ENCODE data around the gene DOCK9. TPM values are rescaled to one million over a fixed set of nuclear protein-coding genes. Genes with fewer than 3 reads are reported as not detected.
A peak's percentile ranks its signal among the peaks of the same experiment; 100 is the strongest.

DOCK9 gene
- total and polyA plus RNA-seq, 9 donors, result 77.2 to 108 (median 84.6) TPM

DNA sequence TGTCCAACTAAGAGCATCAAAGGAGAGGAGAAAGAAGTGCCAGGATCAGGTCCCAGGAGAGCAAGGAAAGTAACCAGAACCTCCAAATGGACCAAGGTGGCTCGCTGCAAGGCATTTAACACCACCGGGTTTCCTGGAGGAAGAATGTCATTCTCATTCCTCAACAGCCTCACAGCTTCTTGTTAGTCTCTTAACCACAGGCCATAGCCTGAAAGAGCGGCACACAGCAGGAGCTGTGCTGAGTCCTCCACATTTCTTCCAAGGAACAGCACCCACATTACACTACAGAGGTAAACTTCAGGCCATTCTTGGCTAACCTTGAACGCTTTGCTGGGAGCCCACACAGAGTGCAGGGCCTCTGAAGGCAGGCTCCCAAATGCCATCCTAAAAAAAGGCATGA, 23.6 kb downstream of the DOCK9 start:
- no peak for DNase-seq
- H3K9me3 ChIP-seq (replicated peaks; ENCODE audit: control insufficient read depth, low read depth, low read length), result no peaks in the 10 kb centered on the region
- H3K27ac ChIP-seq (ENCODE audit: low read length), result no peak overlapping the region
- H3K4me1 ChIP-seq (ENCODE audit: control insufficient read depth, insufficient read depth, low read length), result peaks cover 8% of the 10 kb centered on the region
- H3K36me3 ChIP-seq (ENCODE audit: control insufficient read depth, insufficient read depth, low read length), result peaks cover 12% of the 10 kb centered on the region
- 59% methylated on average over 3 of the region's 4 CpGs for WGBS (ENCODE audit: insufficient coverage)
- no peak overlapping the region for H3K4me3 ChIP-seq (ENCODE audit: low read length)
- no peaks in the 10 kb centered on the region for H3K27me3 ChIP-seq (ENCODE audit: control insufficient read depth, insufficient read depth, low read length)

DNA sequence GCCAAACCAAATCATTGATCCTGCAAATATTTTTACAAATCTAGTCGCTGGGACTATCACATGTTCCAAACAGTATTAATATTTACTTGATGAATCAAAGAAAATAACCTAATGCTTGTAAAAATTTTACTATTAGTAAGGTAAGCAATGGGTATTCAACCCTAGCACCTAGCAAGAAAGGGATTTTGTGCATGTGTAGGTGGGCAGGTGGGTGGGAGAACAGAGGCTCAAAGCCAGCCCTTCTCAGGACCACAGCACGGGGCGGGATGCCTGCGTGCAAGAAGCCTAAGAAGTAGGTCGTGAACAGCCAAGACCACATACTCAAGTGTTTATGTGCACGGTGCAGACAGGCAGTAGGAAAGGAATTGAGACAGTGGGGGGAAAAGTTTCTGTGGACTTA, 26.6 kb downstream of the DOCK9 start:
- no peaks in the 10 kb centered on the region for H3K27me3 ChIP-seq (ENCODE audit: control insufficient read depth, insufficient read depth, low read length)
- no peak for DNase-seq
- H3K9me3 ChIP-seq (replicated peaks; ENCODE audit: control insufficient read depth, low read depth, low read length), result no peaks in the 10 kb centered on the region
- H3K4me1 ChIP-seq (ENCODE audit: control insufficient read depth, insufficient read depth, low read length), result no peaks in the 10 kb centered on the region
- H3K27ac ChIP-seq (ENCODE audit: low read length), result no peak overlapping the region
- WGBS (ENCODE audit: insufficient coverage), result 83% methylated on average over 5 of the region's 6 CpGs
- H3K4me3 ChIP-seq (ENCODE audit: low read length), result no peak overlapping the region
- peaks cover 10% of the 10 kb centered on the region for H3K36me3 ChIP-seq (ENCODE audit: control insufficient read depth, insufficient read depth, low read length)

DNA sequence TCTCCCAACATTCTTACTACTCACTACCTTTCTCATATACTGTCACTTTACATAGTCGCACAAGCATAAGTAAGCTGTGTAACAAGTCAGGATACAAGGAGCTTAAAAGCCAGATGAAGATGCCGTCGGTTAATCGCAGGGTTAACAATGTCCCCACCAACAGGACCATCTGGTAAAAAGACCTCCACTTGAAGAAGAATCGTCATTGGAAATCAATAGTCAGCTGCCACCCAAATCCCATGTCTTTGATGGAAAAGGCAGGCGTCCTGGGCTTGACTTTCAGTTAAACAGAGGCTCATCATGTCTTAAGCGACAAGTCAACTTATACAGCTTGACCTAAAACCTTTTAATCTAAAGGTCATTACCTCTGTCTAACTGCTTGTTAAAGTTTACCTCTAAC, 27.2 kb downstream of the DOCK9 start:
- H3K4me1 ChIP-seq (ENCODE audit: control insufficient read depth, insufficient read depth, low read length), result no peaks in the 10 kb centered on the region

DNA sequence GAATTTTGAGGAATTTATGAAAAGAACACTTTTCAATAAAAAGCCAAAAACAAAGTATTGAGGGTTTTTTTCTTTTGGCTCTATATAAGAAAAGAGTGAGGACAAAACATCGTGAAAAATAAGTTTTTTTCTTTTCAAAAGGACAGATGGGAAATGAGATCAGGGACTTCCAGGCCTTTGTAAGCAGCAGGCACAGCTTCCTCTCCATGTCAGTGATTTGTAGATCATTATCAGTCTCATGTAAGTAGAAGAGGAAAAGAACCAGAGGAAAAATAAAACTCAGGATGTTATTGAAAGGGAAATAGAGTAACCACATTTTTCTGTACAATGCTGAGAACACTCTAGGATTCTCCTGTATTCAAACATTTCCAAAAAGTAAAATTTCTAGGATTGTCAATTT, 29.9 kb downstream of the DOCK9 start:
- H3K36me3 ChIP-seq (ENCODE audit: control insufficient read depth, insufficient read depth, low read length), result peaks cover 2% of the 10 kb centered on the region
- peak overlapping the region; percentile 53 for H3K27ac ChIP-seq (ENCODE audit: low read length)
- H3K4me1 ChIP-seq (ENCODE audit: control insufficient read depth, insufficient read depth, low read length), result no peaks in the 10 kb centered on the region
- no peaks in the 10 kb centered on the region for H3K9me3 ChIP-seq (replicated peaks; ENCODE audit: control insufficient read depth, low read depth, low read length)
- WGBS (ENCODE audit: insufficient coverage), result no CpG with 5 or more reads among the region's 1 CpG
- H3K4me3 ChIP-seq (ENCODE audit: low read length), result no peak overlapping the region
- no peaks in the 10 kb centered on the region for H3K27me3 ChIP-seq (ENCODE audit: control insufficient read depth, insufficient read depth, low read length)
- no peak for DNase-seq

More for the DNA sequence above, 27.2 kb downstream of the DOCK9 start:
- WGBS (ENCODE audit: insufficient coverage), result 70% methylated on average over 6 of the region's 7 CpGs
- Histone ChIP-seq H3K36me3 (ENCODE audit: control insufficient read depth, insufficient read depth, low read length) (peaks cover 10% of the 10 kb centered on the region), H3K4me3 (ENCODE audit: low read length) (no peak overlapping the region), H3K9me3 (replicated peaks; ENCODE audit: control insufficient read depth, low read depth, low read length) (no peaks in the 10 kb centered on the region), H3K27me3 (ENCODE audit: control insufficient read depth, insufficient read depth, low read length) (no peaks in the 10 kb centered on the region), H3K27ac (ENCODE audit: low read length) (no peak overlapping the region)
- no peak for DNase-seq

DNA sequence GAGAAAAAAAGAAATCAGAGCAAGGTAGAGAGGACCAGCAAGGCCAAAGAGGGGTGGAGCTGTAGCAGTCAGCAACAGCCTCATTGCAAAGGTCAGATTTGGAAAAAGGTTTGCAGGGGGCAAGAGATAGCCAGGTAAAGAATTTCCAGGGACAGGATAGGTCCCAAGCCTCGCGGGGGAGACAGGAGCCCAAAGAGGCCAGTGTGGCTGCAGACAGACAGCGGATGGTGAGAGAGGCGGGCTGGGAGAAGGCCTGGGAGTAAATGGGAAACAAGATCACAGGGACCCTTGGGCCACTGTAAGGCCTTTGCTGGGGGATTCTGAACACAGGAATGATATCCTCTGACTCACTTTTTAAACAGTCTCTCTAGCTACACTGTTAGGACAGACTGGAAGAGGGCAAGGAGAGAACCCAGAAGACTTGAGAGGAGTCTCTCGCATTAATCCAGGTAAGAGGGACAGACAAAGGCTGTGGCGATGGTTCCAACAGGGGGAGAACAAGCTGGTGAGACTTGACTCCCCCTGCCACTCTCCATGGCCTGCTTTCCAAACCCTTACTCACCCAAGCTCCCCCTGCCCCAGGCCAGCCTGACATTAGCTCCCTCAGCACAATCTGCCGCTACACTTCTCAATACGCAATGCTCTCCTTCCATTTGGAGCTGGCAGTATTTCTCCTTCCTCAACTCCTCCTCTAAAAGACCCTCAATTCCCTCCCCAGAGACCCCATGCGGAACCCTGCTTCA, 31.8 kb downstream of the DOCK9 start:
- no peak overlapping the region for H3K4me3 ChIP-seq (ENCODE audit: low read length)
- H3K27me3 ChIP-seq (ENCODE audit: control insufficient read depth, insufficient read depth, low read length), result no peaks in the 10 kb centered on the region
- no peak for DNase-seq
- H3K9me3 ChIP-seq (replicated peaks; ENCODE audit: control insufficient read depth, low read depth, low read length), result no peaks in the 10 kb centered on the region
- peaks cover 5% of the 10 kb centered on the region for H3K4me1 ChIP-seq (ENCODE audit: control insufficient read depth, insufficient read depth, low read length)
- no peak overlapping the region for H3K27ac ChIP-seq (ENCODE audit: low read length)
- 92% methylated on average over 9 of the region's 9 CpGs for WGBS (ENCODE audit: insufficient coverage)
- peaks cover 2% of the 10 kb centered on the region for H3K36me3 ChIP-seq (ENCODE audit: control insufficient read depth, insufficient read depth, low read length)

DNA sequence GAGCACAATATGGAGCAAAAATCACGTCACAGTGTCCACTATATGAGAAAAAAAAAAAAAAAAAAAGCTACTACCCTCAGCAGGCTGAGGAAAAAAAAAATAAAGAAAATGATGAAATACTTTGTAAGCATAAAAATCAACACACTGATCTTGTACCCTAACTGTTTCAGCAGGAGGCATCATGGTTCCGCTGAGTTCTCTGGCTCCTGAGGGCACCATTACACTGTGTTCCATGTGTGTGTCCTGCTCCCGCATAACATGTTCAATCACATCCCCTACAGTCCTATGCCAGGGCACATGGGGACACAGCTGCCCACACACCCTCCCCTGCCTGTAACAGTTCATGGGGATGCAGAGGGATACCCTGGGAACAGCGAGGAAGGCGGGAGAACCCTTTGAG, 33.5 kb downstream of the DOCK9 start:
- Histone ChIP-seq H3K36me3 (ENCODE audit: control insufficient read depth, insufficient read depth, low read length) (peaks cover 2% of the 10 kb centered on the region), H3K27ac (ENCODE audit: low read length) (no peak overlapping the region), H3K9me3 (replicated peaks; ENCODE audit: control insufficient read depth, low read depth, low read length) (no peaks in the 10 kb centered on the region), H3K4me1 (ENCODE audit: control insufficient read depth, insufficient read depth, low read length) (peaks cover 18% of the 10 kb centered on the region), H3K27me3 (ENCODE audit: control insufficient read depth, insufficient read depth, low read length) (no peaks in the 10 kb centered on the region), H3K4me3 (ENCODE audit: low read length) (no peak overlapping the region)
- DNase-seq, result no peak
- 93% methylated on average over 3 of the region's 5 CpGs for WGBS (ENCODE audit: insufficient coverage)

DNA sequence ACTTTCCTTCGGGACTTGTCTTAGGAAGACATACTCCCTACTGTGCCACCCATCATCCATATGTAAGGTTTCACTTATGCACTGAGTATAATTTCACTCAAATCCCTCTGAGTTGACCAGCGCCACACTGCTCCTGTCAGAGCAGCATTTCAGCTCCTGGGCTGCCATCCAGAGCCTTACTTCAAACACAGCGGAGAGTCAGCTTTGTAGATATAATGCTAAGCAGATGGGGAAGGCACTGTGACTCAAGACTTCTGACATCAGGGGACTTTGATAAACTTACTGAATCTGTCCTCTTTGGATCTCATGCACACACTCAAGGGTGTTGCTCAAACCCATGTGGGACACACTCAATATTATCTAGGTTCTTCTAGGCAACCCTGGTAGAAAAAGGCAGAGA, 34.9 kb downstream of the DOCK9 start:
- peaks cover 26% of the 10 kb centered on the region for H3K4me1 ChIP-seq (ENCODE audit: control insufficient read depth, insufficient read depth, low read length)
- H3K27ac ChIP-seq (ENCODE audit: low read length), result no peak overlapping the region
- DNase-seq, result peak; percentile 49
- no peaks in the 10 kb centered on the region for H3K36me3 ChIP-seq (ENCODE audit: control insufficient read depth, insufficient read depth, low read length)
- no peaks in the 10 kb centered on the region for H3K27me3 ChIP-seq (ENCODE audit: control insufficient read depth, insufficient read depth, low read length)
- H3K4me3 ChIP-seq (ENCODE audit: low read length), result no peak overlapping the region
- 100% methylated on average over 1 of the region's 3 CpGs for WGBS (ENCODE audit: insufficient coverage)
- H3K9me3 ChIP-seq (replicated peaks; ENCODE audit: control insufficient read depth, low read depth, low read length), result no peaks in the 10 kb centered on the region

DNA sequence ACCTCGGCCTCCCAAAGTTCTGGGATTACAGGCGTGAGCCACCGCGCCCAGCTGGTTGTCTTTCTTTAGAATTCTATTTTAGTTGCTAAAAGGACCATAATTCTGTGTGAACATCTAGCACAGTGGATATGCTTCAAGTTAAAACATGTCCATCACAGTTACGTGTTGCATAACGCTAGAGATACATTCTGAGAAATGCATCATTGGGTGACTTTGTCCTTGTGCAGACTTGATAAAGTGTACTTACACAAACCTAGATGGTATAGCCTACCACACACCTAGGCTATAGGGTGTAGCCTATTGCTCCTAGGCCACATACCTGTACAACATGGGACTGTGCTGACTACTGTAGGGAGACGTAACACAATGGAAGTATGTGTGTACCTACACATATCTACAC, 35.4 kb downstream of the DOCK9 start:
- 100% methylated on average over 3 of the region's 7 CpGs for WGBS (ENCODE audit: insufficient coverage)
- peaks cover 30% of the 10 kb centered on the region for H3K4me1 ChIP-seq (ENCODE audit: control insufficient read depth, insufficient read depth, low read length)
- DNase-seq, result no peak
- no peak overlapping the region for H3K4me3 ChIP-seq (ENCODE audit: low read length)
- no peaks in the 10 kb centered on the region for H3K36me3 ChIP-seq (ENCODE audit: control insufficient read depth, insufficient read depth, low read length)
- H3K27ac ChIP-seq (ENCODE audit: low read length), result no peak overlapping the region
- no peaks in the 10 kb centered on the region for H3K27me3 ChIP-seq (ENCODE audit: control insufficient read depth, insufficient read depth, low read length)
- H3K9me3 ChIP-seq (replicated peaks; ENCODE audit: control insufficient read depth, low read depth, low read length), result no peaks in the 10 kb centered on the region

DNA sequence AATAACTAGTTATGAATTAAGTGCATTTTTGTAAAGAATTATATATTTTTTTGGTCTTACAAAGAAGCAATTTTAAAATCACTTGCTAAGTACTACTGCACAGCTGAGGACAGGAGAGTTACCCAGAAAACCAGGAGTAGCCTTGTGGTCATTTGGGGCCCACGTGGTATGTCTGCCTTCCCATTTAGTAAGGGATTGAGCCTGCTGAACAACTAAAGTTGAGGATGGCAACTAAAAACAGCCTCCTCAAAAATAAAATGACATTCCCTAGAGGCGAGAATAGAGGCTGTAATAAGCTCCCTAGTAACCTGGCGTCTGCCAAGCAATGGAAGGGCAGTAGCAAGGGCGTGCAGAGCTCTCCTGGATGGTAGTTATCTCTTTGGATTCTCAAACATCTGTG, 36.3 kb downstream of the DOCK9 start:
- 83% methylated on average over 1 of the region's 4 CpGs for WGBS (ENCODE audit: insufficient coverage)
- Histone ChIP-seq H3K9me3 (replicated peaks; ENCODE audit: control insufficient read depth, low read depth, low read length) (no peaks in the 10 kb centered on the region), H3K4me1 (ENCODE audit: control insufficient read depth, insufficient read depth, low read length) (peaks cover 30% of the 10 kb centered on the region), H3K27me3 (ENCODE audit: control insufficient read depth, insufficient read depth, low read length) (no peaks in the 10 kb centered on the region), H3K27ac (ENCODE audit: low read length) (no peak overlapping the region), H3K4me3 (ENCODE audit: low read length) (no peak overlapping the region), H3K36me3 (ENCODE audit: control insufficient read depth, insufficient read depth, low read length) (no peaks in the 10 kb centered on the region)
- DNase-seq, result no peak

DNA sequence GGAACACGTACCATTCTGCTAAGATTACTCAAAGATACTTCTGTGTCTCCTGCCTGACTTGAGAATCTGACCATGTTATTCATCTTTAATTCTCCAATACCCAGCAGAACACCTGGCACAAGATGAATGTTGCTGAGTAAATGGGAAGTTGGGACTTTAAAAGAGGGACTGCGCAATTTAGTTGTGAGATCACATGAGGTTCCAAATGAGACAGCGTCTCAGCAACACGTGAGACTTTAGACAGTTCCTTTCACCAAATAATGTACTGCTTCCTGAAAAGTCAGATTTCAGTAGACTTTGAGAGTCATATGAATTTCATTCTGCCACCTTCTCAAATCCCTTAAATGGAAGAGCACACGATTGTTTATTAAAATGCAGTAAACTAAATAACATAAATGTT, 36.7 kb downstream of the DOCK9 start:
- Histone ChIP-seq H3K27me3 (ENCODE audit: control insufficient read depth, insufficient read depth, low read length) (no peaks in the 10 kb centered on the region), H3K4me3 (ENCODE audit: low read length) (no peak overlapping the region), H3K4me1 (ENCODE audit: control insufficient read depth, insufficient read depth, low read length) (peaks cover 30% of the 10 kb centered on the region), H3K36me3 (ENCODE audit: control insufficient read depth, insufficient read depth, low read length) (no peaks in the 10 kb centered on the region), H3K9me3 (replicated peaks; ENCODE audit: control insufficient read depth, low read depth, low read length) (no peaks in the 10 kb centered on the region), H3K27ac (ENCODE audit: low read length) (no peak overlapping the region)
- WGBS (ENCODE audit: insufficient coverage), result 100% methylated on average over 1 of the region's 5 CpGs
- no peak for DNase-seq
